ENCODE measurements around the gene SLC40A1. TPM values are rescaled to one million over a fixed set of nuclear protein-coding genes. Genes with fewer than 3 reads are reported as not detected.
"Not testable (repeated sequence)": the region's sequence is repeated elsewhere in the genome, so short reads cannot be mapped to it uniquely, and the experiment has no call there.

The SLC40A1 gene
- total and polyA plus RNA-seq, 4 donors: 48.8 to 170 (median 103) TPM

GRCh38 chr2:189602233-189602632 lies 21.6 kb upstream of the SLC40A1 start:
- no peaks in the 10 kb centered on the region for H3K9me3 ChIP-seq (ENCODE audit: control insufficient read depth, low read length)
- no peak overlapping the region for H3K4me3 ChIP-seq (ENCODE audit: low read length in 2 of 2)
- 85 to 90% methylated on average over 4 of the region's 4 CpGs for WGBS, 2 donors
- DNase-seq: no peak
- intact Hi-C loops (cut with DNase I): no loop called here
- H3K4me1 ChIP-seq (ENCODE audit: control insufficient read depth in 1 of 2, insufficient read depth in 2 of 2, low read length in 2 of 2): peaks cover 0 to 2% of the 10 kb centered on the region in 2 donors
- H3K27me3 ChIP-seq (ENCODE audit: control insufficient read depth in 1 of 2, insufficient read depth in 2 of 2, low read length in 1 of 2): no peaks in the 10 kb centered on the region
- no peaks in the 10 kb centered on the region for H3K36me3 ChIP-seq (ENCODE audit: control insufficient read depth in 1 of 2, insufficient read depth in 2 of 2, low read length in 1 of 2)
- no peak overlapping the region for H3K27ac ChIP-seq (ENCODE audit: low read depth in 1 of 2, low read length in 2 of 2)
- ATAC-seq (ENCODE audit: low FRiP score): no peak

GRCh38 chr2:189601652-189602051 lies 21.1 kb upstream of the SLC40A1 start:
- ATAC-seq (ENCODE audit: low FRiP score); H3K4me3 ChIP-seq (ENCODE audit: low read length in 2 of 2); H3K36me3 ChIP-seq (ENCODE audit: control insufficient read depth in 1 of 2, insufficient read depth in 2 of 2, low read length in 1 of 2); H3K9me3 ChIP-seq (ENCODE audit: control insufficient read depth, low read length); DNase-seq; H3K4me1 ChIP-seq (ENCODE audit: control insufficient read depth in 1 of 2, insufficient read depth in 2 of 2, low read length in 2 of 2); H3K27me3 ChIP-seq (ENCODE audit: control insufficient read depth in 1 of 2, insufficient read depth in 2 of 2, low read length in 1 of 2); H3K27ac ChIP-seq (ENCODE audit: low read depth in 1 of 2, low read length in 2 of 2); intact Hi-C loops (cut with DNase I): not testable (repeated sequence)
- WGBS, 2 donors: 99 to 100% methylated on average over 2 of the region's 2 CpGs

GRCh38 chr2:189601043-189601442 lies 20.5 kb upstream of the SLC40A1 start:
- Histone ChIP-seq H3K36me3 (ENCODE audit: control insufficient read depth in 1 of 2, insufficient read depth in 2 of 2, low read length in 1 of 2) (no peaks in the 10 kb centered on the region), H3K27me3 (ENCODE audit: control insufficient read depth in 1 of 2, insufficient read depth in 2 of 2, low read length in 1 of 2) (no peaks in the 10 kb centered on the region), H3K4me1 (ENCODE audit: control insufficient read depth in 1 of 2, insufficient read depth in 2 of 2, low read length in 2 of 2) (peaks cover 0 to 2% of the 10 kb centered on the region in 2 donors), H3K27ac (ENCODE audit: low read depth in 1 of 2, low read length in 2 of 2) (no peak overlapping the region), H3K4me3 (ENCODE audit: low read length in 2 of 2) (no peak overlapping the region), H3K9me3 (ENCODE audit: control insufficient read depth, low read length) (no peaks in the 10 kb centered on the region)
- DNase-seq: no peak
- intact Hi-C loops (cut with DNase I): no loop called here
- no peak for ATAC-seq (ENCODE audit: low FRiP score)
- WGBS, 2 donors: 57% methylated on average over 3 of the region's 3 CpGs

GRCh38 chr2:189599245-189599644 lies 18.7 kb upstream of the SLC40A1 start:
- H3K9me3 ChIP-seq (ENCODE audit: control insufficient read depth, low read length): no peaks in the 10 kb centered on the region
- DNase-seq (no peak), ATAC-seq (ENCODE audit: low FRiP score) (no peak)
- intact Hi-C loops (cut with DNase I): no loop called here
- WGBS, 2 donors: 4 to 9% methylated on average over 1 of the region's 1 CpG
- peaks cover 0 to 2% of the 10 kb centered on the region in 2 donors for H3K4me1 ChIP-seq (ENCODE audit: control insufficient read depth in 1 of 2, insufficient read depth in 2 of 2, low read length in 2 of 2)
- H3K27ac ChIP-seq (ENCODE audit: low read depth in 1 of 2, low read length in 2 of 2): no peak overlapping the region
- H3K4me3 ChIP-seq (ENCODE audit: low read length in 2 of 2): no peak overlapping the region
- no peaks in the 10 kb centered on the region for H3K36me3 ChIP-seq (ENCODE audit: control insufficient read depth in 1 of 2, insufficient read depth in 2 of 2, low read length in 1 of 2)
- no peaks in the 10 kb centered on the region for H3K27me3 ChIP-seq (ENCODE audit: control insufficient read depth in 1 of 2, insufficient read depth in 2 of 2, low read length in 1 of 2)

GRCh38 chr2:189595417-189595816 lies 14.8 kb upstream of the SLC40A1 start:
- no peaks in the 10 kb centered on the region for H3K36me3 ChIP-seq (ENCODE audit: control insufficient read depth in 1 of 2, insufficient read depth in 2 of 2, low read length in 1 of 2)
- H3K4me3 ChIP-seq (ENCODE audit: low read length in 2 of 2): no peak overlapping the region
- H3K27me3 ChIP-seq (ENCODE audit: control insufficient read depth in 1 of 2, insufficient read depth in 2 of 2, low read length in 1 of 2): no peaks in the 10 kb centered on the region
- H3K27ac ChIP-seq (ENCODE audit: low read depth in 1 of 2, low read length in 2 of 2): no peak overlapping the region
- intact Hi-C loops (cut with DNase I): no loop called here
- no peaks in the 10 kb centered on the region for H3K9me3 ChIP-seq (ENCODE audit: control insufficient read depth, low read length)
- DNase-seq: no peak
- no peak for ATAC-seq (ENCODE audit: low FRiP score)
- peaks cover 2% of the 10 kb centered on the region in 2 donors for H3K4me1 ChIP-seq (ENCODE audit: control insufficient read depth in 1 of 2, insufficient read depth in 2 of 2, low read length in 2 of 2)
- WGBS, 2 donors: 93 to 96% methylated on average over 3 of the region's 3 CpGs

GRCh38 chr2:189594305-189594704 lies 13.7 kb upstream of the SLC40A1 start:
- Histone ChIP-seq H3K27ac (ENCODE audit: low read depth in 1 of 2, low read length in 2 of 2) (no peak overlapping the region), H3K4me1 (ENCODE audit: control insufficient read depth in 1 of 2, insufficient read depth in 2 of 2, low read length in 2 of 2) (peaks cover 2% of the 10 kb centered on the region in 2 donors), H3K4me3 (ENCODE audit: low read length in 2 of 2) (no peak overlapping the region), H3K9me3 (ENCODE audit: control insufficient read depth, low read length) (no peaks in the 10 kb centered on the region), H3K27me3 (ENCODE audit: control insufficient read depth in 1 of 2, insufficient read depth in 2 of 2, low read length in 1 of 2) (no peaks in the 10 kb centered on the region), H3K36me3 (ENCODE audit: control insufficient read depth in 1 of 2, insufficient read depth in 2 of 2, low read length in 1 of 2) (no peaks in the 10 kb centered on the region)
- intact Hi-C loops (cut with DNase I): no loop called here
- WGBS, 2 donors: 96 to 98% methylated on average over 2 of the region's 2 CpGs
- DNase-seq (no peak), ATAC-seq (ENCODE audit: low FRiP score) (no peak)

GRCh38 chr2:189593115-189593514 lies 12.5 kb upstream of the SLC40A1 start:
- Histone ChIP-seq H3K4me1 (ENCODE audit: control insufficient read depth in 1 of 2, insufficient read depth in 2 of 2, low read length in 2 of 2) (peaks cover 0 to 2% of the 10 kb centered on the region in 2 donors), H3K9me3 (ENCODE audit: control insufficient read depth, low read length) (no peaks in the 10 kb centered on the region), H3K4me3 (ENCODE audit: low read length in 2 of 2) (no peak overlapping the region)

GRCh38 chr2:189592353-189592984 lies 11.9 kb upstream of the SLC40A1 start:
- H3K36me3 ChIP-seq (ENCODE audit: control insufficient read depth in 1 of 2, insufficient read depth in 2 of 2, low read length in 1 of 2): no peaks in the 10 kb centered on the region
- 55 to 64% methylated on average over 1 of the region's 1 CpG for WGBS, 2 donors
- H3K4me1 ChIP-seq (ENCODE audit: control insufficient read depth in 1 of 2, insufficient read depth in 2 of 2, low read length in 2 of 2): peaks cover 0 to 2% of the 10 kb centered on the region in 2 donors
- intact Hi-C loops (cut with DNase I): no loop called here
- no peak overlapping the region for H3K27ac ChIP-seq (ENCODE audit: low read depth in 1 of 2, low read length in 2 of 2)
- H3K27me3 ChIP-seq (ENCODE audit: control insufficient read depth in 1 of 2, insufficient read depth in 2 of 2, low read length in 1 of 2): no peaks in the 10 kb centered on the region
- DNase-seq (no peak), ATAC-seq (ENCODE audit: low FRiP score) (no peak)
- no peak overlapping the region for H3K4me3 ChIP-seq (ENCODE audit: low read length in 2 of 2)
- no peaks in the 10 kb centered on the region for H3K9me3 ChIP-seq (ENCODE audit: control insufficient read depth, low read length)

More at GRCh38 chr2:189593115-189593514, 12.5 kb upstream of the SLC40A1 start:
- ATAC-seq (ENCODE audit: low FRiP score): no peak
- no peak for DNase-seq
- intact Hi-C loops (cut with DNase I): no loop called here
- 95 to 97% methylated on average over 3 of the region's 3 CpGs for WGBS, 2 donors
- Histone ChIP-seq H3K27ac (ENCODE audit: low read depth in 1 of 2, low read length in 2 of 2) (no peak overlapping the region), H3K27me3 (ENCODE audit: control insufficient read depth in 1 of 2, insufficient read depth in 2 of 2, low read length in 1 of 2) (no peaks in the 10 kb centered on the region), H3K36me3 (ENCODE audit: control insufficient read depth in 1 of 2, insufficient read depth in 2 of 2, low read length in 1 of 2) (no peaks in the 10 kb centered on the region)

GRCh38 chr2:189587780-189588179 lies 7.2 kb upstream of the SLC40A1 start:
- ATAC-seq (ENCODE audit: low FRiP score): no peak
- intact Hi-C loops (cut with DNase I): no loop called here
- Histone ChIP-seq H3K27ac (ENCODE audit: low read depth in 1 of 2, low read length in 2 of 2) (no peak overlapping the region), H3K9me3 (ENCODE audit: control insufficient read depth, low read length) (no peaks in the 10 kb centered on the region), H3K4me1 (ENCODE audit: control insufficient read depth in 1 of 2, insufficient read depth in 2 of 2, low read length in 2 of 2) (no peaks in the 10 kb centered on the region), H3K4me3 (ENCODE audit: low read length in 2 of 2) (no peak overlapping the region), H3K27me3 (ENCODE audit: control insufficient read depth in 1 of 2, insufficient read depth in 2 of 2, low read length in 1 of 2) (no peaks in the 10 kb centered on the region), H3K36me3 (ENCODE audit: control insufficient read depth in 1 of 2, insufficient read depth in 2 of 2, low read length in 1 of 2) (no peaks in the 10 kb centered on the region)
- 96 to 98% methylated on average over 4 of the region's 4 CpGs for WGBS, 2 donors
- no peak for DNase-seq
